DMS53 treated with DMSO at 0.1 percent for 48 hours (cell line): ENCODE data around the gene ADGB.

ENCODE experiments used
- DNase-seq: peaks from one replicate; lab custom pipeline; 2025; ENCODE audit not compliant: unreplicated experiment; lab: John Stamatoyannopoulos, UW

The ADGB gene

DNA sequence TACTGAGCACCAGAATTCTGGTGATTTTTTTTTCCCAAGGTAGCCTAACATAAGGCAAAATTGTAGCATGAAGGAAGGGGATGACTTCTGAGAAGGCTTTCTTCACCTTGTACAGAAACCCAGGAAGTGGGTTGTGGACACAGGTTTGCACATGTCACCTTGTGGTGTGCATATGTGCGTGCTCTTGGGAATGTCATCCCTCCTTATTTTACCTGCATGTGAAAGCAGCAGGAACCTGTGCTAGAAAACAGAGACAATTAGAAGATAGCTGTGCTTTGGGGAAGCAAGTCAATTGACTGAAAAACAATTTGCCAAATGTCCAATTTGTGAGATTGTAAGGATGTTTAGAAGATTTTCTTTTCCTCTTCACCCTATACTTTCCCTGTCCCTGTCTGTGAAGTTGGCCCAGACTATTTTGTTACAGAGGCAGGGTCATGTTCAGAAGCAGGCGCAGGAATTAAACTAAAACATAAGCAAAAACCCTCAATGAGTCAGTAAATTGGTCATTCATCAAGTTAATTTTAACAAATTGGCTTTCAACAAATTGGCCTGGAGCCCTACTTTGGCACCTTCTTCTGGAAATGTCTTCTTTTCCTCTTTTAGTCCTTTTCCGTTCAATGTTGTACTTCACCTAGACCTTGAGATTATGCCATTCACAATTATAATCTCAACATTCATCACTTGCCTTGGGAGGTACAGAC is 261.2 kb downstream of the ADGB start:
- no peak for DNase-seq

DNA sequence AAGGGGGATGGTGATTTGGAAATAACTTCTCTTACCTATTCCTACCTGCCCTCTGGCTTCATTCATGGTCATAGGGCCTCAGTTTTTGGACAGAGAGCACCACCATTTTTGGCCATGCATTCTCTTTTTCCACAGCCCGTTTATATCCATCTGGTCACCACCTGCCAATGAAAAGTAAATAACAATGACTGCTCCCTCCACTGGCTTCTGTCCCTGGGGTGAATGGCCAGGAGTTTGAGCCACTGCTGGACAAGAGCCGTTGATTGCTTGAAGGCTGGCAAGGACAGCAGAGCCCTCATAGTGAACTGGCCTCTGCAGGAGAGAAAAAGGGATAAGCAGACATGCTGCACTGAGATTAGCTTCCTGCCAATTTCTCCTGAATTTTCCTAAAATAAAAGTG is 261.8 kb downstream of the ADGB start:
- no peak for DNase-seq

DNA sequence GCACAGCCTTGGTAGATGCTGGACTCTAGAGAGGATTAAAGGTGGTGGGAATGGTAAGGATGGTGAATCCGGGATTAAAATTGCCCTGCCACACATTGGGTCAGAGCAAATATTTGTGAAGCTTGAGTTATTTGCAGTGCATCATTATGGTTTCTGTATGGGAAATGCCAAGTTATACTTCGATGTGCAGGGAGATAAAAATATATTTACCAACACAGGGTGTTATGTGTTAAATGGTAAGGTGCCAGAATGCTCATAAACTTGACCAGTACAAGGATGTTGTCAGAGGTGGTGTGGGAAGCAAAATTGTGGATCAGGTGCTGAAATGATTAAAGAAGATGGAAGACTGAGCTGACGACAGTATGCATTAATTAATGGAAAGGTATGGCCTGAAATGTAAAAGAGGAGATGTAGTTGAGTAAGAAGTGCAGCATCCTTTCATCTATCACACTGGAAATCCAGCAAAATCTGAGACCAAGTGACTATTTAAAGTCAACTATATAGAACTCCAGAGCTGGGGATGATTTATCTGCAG is 262.3 kb downstream of the ADGB start:
- no peak for DNase-seq

DNA sequence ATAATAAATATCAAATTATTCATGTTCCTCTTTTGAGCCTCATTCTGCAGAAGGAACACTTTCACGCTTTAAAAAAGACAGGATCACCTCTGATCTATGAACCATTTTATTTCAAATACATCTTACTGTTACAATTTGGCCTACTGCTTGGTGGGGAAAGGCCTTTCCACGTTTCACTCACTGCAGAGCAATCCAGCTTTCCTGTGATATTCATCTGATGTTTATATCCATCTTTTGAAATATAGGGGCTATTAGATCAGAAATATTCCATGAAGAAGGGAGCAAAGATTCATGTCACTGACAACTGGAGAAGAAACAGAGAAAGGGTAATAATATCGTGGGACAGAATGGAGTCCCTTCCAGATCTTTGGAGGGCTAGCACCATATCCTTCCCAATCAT is 262.9 kb downstream of the ADGB start:
- no peak for DNase-seq

DNA sequence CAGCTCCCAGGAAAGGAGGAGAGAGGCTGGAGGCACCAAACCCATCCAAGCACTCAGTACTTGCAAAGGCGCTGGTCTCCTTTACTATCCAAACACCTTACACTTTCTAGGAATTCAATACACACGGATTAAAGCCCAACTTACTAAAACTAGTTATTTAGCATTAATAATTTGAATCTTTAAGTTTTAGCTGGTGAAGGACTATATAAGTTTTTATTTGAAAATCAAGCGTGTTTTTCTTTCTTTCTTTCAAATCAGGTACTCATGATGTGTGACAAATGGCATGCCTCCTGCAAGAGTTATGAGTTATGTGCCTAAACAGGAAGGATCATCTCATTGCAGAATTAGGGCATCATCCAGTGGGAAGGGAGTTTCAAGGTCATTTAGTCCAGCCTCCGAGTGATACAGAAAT is 263.7 kb downstream of the ADGB start:
- no peak for DNase-seq

DNA sequence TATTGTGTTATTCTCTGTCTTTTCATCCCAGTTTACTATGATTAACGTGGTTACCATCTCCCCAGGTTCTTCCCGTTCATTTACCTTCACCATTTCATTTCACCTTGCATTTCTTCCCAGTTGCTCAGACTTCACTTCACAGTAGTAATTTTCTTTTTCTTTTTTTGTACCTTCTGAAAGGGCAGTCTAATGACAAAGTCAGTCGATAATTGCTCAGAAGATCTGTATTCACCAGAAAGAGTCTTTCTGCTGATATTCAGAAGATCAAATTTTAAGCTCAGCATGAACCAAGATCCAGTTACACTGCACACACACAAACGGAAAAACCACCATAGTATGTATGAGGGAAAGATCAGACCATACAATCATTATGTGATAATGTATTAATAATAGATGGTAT is 265.5 kb downstream of the ADGB start:
- DNase-seq: no peak

DNA sequence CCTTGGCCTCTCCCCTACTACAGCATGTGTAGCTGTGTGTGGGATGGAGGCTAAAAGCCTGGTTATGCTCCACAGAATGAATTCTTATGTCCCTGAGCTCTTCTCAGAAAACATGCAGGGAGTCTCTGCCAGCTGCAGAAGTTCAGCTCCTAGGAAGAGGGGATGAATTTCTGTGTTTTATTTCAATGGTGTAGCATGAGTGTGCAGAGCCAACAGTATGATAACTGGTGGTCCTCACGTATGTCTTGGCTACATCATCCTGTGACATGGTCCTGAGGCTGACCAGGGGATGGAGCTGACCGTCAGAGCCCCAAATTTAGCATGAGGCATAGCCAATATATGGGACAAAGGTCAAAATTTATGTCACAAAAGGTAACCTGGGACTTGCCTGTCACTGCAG is 266.1 kb downstream of the ADGB start:
- no peak for DNase-seq
